Kidney epithelial cell (primary cell): ENCODE data around the gene APLP2. TPM values are rescaled to one million over a fixed set of nuclear protein-coding genes. Genes with fewer than 3 reads are reported as not detected.

Experiments used
- DNase-seq: peaks from one replicate; pipeline ENCODE4 v3.0.0-alpha.2; 2010; ENCODE audit warnings: low read depth
- H3K27me3 ChIP-seq: 2 replicates; pipeline ENCODE4 v1.6.0; 2011; ENCODE audit warnings: low read length; ENCODE audit not compliant: control insufficient read depth, insufficient read depth
- H3K36me3 ChIP-seq: 2 replicates; pipeline ENCODE4 v1.5.1; 2011; ENCODE audit warnings: low read length; ENCODE audit not compliant: control insufficient read depth, insufficient read depth
- H3K4me3 ChIP-seq: 2 replicates; pipeline ENCODE4 v1.5.1; 2011; ENCODE audit warnings: low read depth, mild to moderate bottlenecking, control low read depth, low read length
- total RNA-seq: library from RNA; depleted of rRNA; stranded (reverse); fragments of >200 nt; gene quantifications from 2 replicates; pipeline ENCODE4 v1.2.3, GENCODE V29; 2015
- TF ChIP-seq, protein P1 (sequence below): IDR thresholded peaks from 2 replicates; pipeline ENCODE4 v1.5.1; 2011; ENCODE audit warnings: mild to moderate bottlenecking, moderate library complexity, low read length, control low read depth, inconsistent platforms; ENCODE audit not compliant: insufficient read depth, poor library complexity, severe bottlenecking

APLP2 gene
- total RNA-seq, 1 donor from 2014 or later: 586 TPM

- Histone ChIP-seq H3K36me3 (no peaks in the 10 kb centered on the region), H3K4me3 (no peak overlapping the region), H3K27me3 (no peaks in the 10 kb centered on the region)
- DNase-seq: no peak
- TF ChIP-seq, protein P1, sequence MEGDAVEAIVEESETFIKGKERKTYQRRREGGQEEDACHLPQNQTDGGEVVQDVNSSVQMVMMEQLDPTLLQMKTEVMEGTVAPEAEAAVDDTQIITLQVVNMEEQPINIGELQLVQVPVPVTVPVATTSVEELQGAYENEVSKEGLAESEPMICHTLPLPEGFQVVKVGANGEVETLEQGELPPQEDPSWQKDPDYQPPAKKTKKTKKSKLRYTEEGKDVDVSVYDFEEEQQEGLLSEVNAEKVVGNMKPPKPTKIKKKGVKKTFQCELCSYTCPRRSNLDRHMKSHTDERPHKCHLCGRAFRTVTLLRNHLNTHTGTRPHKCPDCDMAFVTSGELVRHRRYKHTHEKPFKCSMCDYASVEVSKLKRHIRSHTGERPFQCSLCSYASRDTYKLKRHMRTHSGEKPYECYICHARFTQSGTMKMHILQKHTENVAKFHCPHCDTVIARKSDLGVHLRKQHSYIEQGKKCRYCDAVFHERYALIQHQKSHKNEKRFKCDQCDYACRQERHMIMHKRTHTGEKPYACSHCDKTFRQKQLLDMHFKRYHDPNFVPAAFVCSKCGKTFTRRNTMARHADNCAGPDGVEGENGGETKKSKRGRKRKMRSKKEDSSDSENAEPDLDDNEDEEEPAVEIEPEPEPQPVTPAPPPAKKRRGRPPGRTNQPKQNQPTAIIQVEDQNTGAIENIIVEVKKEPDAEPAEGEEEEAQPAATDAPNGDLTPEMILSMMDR: no peak
These were observed 104.9 kb downstream of the APLP2 start for GRCh38 chr11:130174642-130175041.

DNA sequence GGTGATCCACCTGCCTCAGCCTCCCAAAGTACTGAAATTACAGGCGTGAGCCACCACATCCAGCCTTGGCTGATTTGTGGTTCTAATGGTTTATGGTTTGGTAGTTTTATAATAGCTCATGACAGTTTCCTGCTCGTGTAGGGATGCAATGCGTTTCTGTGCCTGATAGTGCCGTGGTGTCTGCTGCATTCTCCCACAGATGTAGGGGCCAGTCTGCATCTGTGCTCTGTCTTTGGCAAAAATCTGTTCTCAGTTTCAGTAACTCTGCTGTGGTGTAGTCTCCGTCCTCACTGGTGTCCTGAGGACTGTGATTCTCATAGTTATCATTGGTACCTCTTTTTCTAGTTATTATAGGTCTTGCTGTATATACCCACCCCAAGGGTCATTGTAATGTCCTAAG is 106.2 kb downstream of the APLP2 start:
- no peak for DNase-seq
- TF ChIP-seq, protein P1: no peak
- Histone ChIP-seq H3K4me3 (no peak overlapping the region), H3K36me3 (no peaks in the 10 kb centered on the region), H3K27me3 (no peaks in the 10 kb centered on the region)

GRCh38 chr11:130177782-130178181 is 108.1 kb downstream of the APLP2 start:
- Histone ChIP-seq H3K36me3 (no peaks in the 10 kb centered on the region), H3K4me3 (no peak overlapping the region), H3K27me3 (no peaks in the 10 kb centered on the region)
- TF ChIP-seq, protein P1: no peak
- no peak for DNase-seq

GRCh38 chr11:130178441-130179339 is 109.0 kb downstream of the APLP2 start:
- no peak for DNase-seq
- TF ChIP-seq, protein P1: no peak
- Histone ChIP-seq H3K27me3 (no peaks in the 10 kb centered on the region), H3K4me3 (no peak overlapping the region), H3K36me3 (no peaks in the 10 kb centered on the region)

GRCh38 chr11:130179396-130180306 is 110.0 kb downstream of the APLP2 start:
- H3K4me3 ChIP-seq: no peak overlapping the region
- no peaks in the 10 kb centered on the region for H3K36me3 ChIP-seq
- peak; percentile 77 for DNase-seq
- no peaks in the 10 kb centered on the region for H3K27me3 ChIP-seq
- TF ChIP-seq, protein P1: no peak
